Neuronal stem cell (in vitro differentiated cells): ENCODE data around the gene THRAP3.

ENCODE experiments used
- DNase-seq: peaks from one replicate; pipeline ENCODE4 v3.0.0-alpha.2; 2013; ENCODE audit warnings: low spot score
- H2AFZ ChIP-seq: one replicate; pipeline ENCODE4 v1.6.1; 2013; ENCODE audit warnings: mild to moderate bottlenecking, low read length, inconsistent platforms
- H2AK5ac ChIP-seq: 2 replicates; pipeline ENCODE4 v1.6.1; 2013; ENCODE audit warnings: low read depth, mild to moderate bottlenecking, inconsistent platforms, low read length, moderate library complexity, mixed read lengths
- H2BK120ac ChIP-seq: 2 replicates; pipeline ENCODE4 v1.6.1; 2013; ENCODE audit warnings: low read depth, mild to moderate bottlenecking, inconsistent platforms, low read length, moderate library complexity, mixed read lengths
- H2BK12ac ChIP-seq: one replicate; pipeline ENCODE4 v1.6.1; 2013; ENCODE audit warnings: low read length, inconsistent platforms
- H2BK15ac ChIP-seq: 2 replicates; pipeline ENCODE4 v1.6.1; 2013; ENCODE audit warnings: mild to moderate bottlenecking, low read length, inconsistent platforms, mixed read lengths
- H2BK5ac ChIP-seq: one replicate; pipeline ENCODE4 v1.6.1; 2013; ENCODE audit warnings: inconsistent platforms, mild to moderate bottlenecking, low read length, moderate library complexity
- H3K14ac ChIP-seq: one replicate; pipeline ENCODE4 v1.6.1; 2013; ENCODE audit warnings: low read length, inconsistent platforms
- H3K18ac ChIP-seq: 2 replicates; pipeline ENCODE4 v1.6.1; 2013; ENCODE audit warnings: low read length, inconsistent platforms
- H3K23ac ChIP-seq: 2 replicates; pipeline ENCODE4 v1.6.1; 2013; ENCODE audit warnings: low read depth, mild to moderate bottlenecking, mixed read lengths, low read length, inconsistent platforms; ENCODE audit not compliant: poor library complexity
- H3K27ac ChIP-seq: replicated peaks from 3 replicates; pipeline ENCODE4 v1.5.1; 2013; ENCODE audit warnings: low read length, inconsistent platforms
- H3K27me3 ChIP-seq, 3 experiments: 2 replicates each; pipeline ENCODE4 v1.6.1; 2013; ENCODE audit warnings: low read length in 3 of 3, mild to moderate bottlenecking in 2 of 3, inconsistent platforms in 1 of 3, low read depth in 1 of 3, mixed read lengths in 1 of 3, moderate library complexity in 1 of 3; ENCODE audit not compliant: control insufficient read depth in 3 of 3, insufficient read depth in 3 of 3
- H3K36me3 ChIP-seq, 2 donors: replicated peaks in 1 of 2; 2 replicates each; pipeline ENCODE4 v1.6.1; 2013; ENCODE audit warnings: low read length in 2 of 2; ENCODE audit not compliant: control insufficient read depth in 2 of 2, insufficient read depth in 2 of 2
- H3K4ac ChIP-seq: 2 replicates; pipeline ENCODE4 v1.6.1; 2013; ENCODE audit warnings: inconsistent platforms, mild to moderate bottlenecking, low read length, moderate library complexity
- H3K4me1 ChIP-seq, 2 donors: 1 replicate in 1 of 2; 2 replicates in 1 of 2; pipeline ENCODE4 v1.6.1; 2013; ENCODE audit warnings: low read length in 2 of 2, low read depth in 1 of 2; ENCODE audit not compliant: control insufficient read depth in 2 of 2, insufficient read depth in 1 of 2
- H3K4me2 ChIP-seq: one replicate; pipeline ENCODE4 v1.6.1; 2013; ENCODE audit warnings: mild to moderate bottlenecking, low read length, inconsistent platforms; ENCODE audit not compliant: insufficient read depth, poor library complexity, severe bottlenecking
- H3K4me3 ChIP-seq, 2 donors: 2 replicates each; pipeline ENCODE4 v1.5.1; 2013; ENCODE audit warnings: low read length in 2 of 2, mild to moderate bottlenecking in 2 of 2, inconsistent platforms in 1 of 2, moderate library complexity in 1 of 2
- H3K79me1 ChIP-seq: one replicate; pipeline ENCODE4 v1.6.1; 2013; ENCODE audit warnings: low read depth, mild to moderate bottlenecking, inconsistent platforms, low read length, moderate library complexity
- H3K9ac ChIP-seq: one replicate; pipeline ENCODE4 v1.6.1; 2013; ENCODE audit warnings: mild to moderate bottlenecking, low read depth, low read length, inconsistent platforms; ENCODE audit not compliant: poor library complexity
- H3K9me3 ChIP-seq, 2 donors: replicated peaks in 1 of 2; 2 replicates each; pipeline versions ENCODE3 to v1.6.1; 2013; ENCODE audit warnings: low read length in 2 of 2, mild to moderate bottlenecking in 2 of 2, inconsistent platforms in 1 of 2, low read depth in 1 of 2, mixed read lengths in 1 of 2, moderate library complexity in 1 of 2; ENCODE audit not compliant: control insufficient read depth in 2 of 2, insufficient read depth in 1 of 2
- H4K8ac ChIP-seq: one replicate; pipeline ENCODE4 v1.6.1; 2013; ENCODE audit warnings: low read depth, mild to moderate bottlenecking, inconsistent platforms, low read length, moderate library complexity
- H4K91ac ChIP-seq: one replicate; pipeline ENCODE4 v1.6.1; 2013; ENCODE audit warnings: low read length, low read depth, mild to moderate bottlenecking, inconsistent platforms; ENCODE audit not compliant: poor library complexity
- WGBS, 2 donors: extraction: QIAGEN DNeasy Blood & Tissue Kit; methylation state at CpG; one replicate each; pipeline ENCODE4 v1.1.7; 2013; ENCODE audit warnings: missing lambda C conversion rate in 2 of 2, mixed read lengths in 1 of 2; ENCODE audit not compliant: insufficient read length in 2 of 2, insufficient replicate concordance in 1 of 2; ENCODE audit errors: extremely low coverage in 2 of 2; 5-methylcytosine and 5-hydroxymethylcytosine counted together

THRAP3 gene

DNA sequence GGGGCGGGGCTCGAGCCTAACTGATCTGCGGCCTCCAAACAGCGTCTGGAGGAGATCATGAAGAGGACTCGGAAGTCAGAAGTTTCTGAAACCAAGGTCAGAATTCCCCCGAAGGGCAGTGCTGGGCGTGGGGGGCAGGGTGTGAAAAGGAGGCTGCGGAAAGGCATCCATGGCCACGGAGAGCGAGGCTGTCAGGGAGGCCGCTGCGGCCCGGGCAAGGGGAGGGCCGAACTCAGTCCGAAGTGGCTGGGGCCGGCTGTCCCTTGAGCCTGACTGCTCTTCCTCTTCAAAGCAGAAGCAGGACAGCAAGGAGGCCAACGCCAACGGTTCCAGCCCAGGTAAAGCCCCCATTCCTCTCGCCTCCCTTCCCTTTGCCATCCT lies 45.0 kb upstream of the THRAP3 start:
- no peak overlapping the region for H3K23ac ChIP-seq
- peak overlapping the region; percentile 2 for H3K14ac ChIP-seq
- H2AK5ac ChIP-seq, result no peak overlapping the region
- H2BK5ac ChIP-seq, result peak overlapping the region; percentile 39
- peaks cover 0 to 21% of the 10 kb centered on the region in 2 donors for H3K4me1 ChIP-seq
- no peak overlapping the region for H2BK12ac ChIP-seq
- peaks cover 14% of the 10 kb centered on the region for H3K79me1 ChIP-seq
- H3K4me2 ChIP-seq, result no peak overlapping the region
- H3K36me3 ChIP-seq, result peaks cover 47 to 87% of the 10 kb centered on the region in 2 donors
- H4K8ac ChIP-seq, result no peak overlapping the region
- DNase-seq, result no peak
- no peak overlapping the region for H2BK120ac ChIP-seq
- peaks cover 0 to 2% of the 10 kb centered on the region in 2 donors for H3K9me3 ChIP-seq
- H3K18ac ChIP-seq, result peak overlapping the region; percentile 72
- no CpG with 5 or more reads among the region's 19 CpGs for WGBS, 2 donors
- H3K4me3 ChIP-seq, result no peak overlapping the region
- no peak overlapping the region for H4K91ac ChIP-seq
- no peak overlapping the region for H3K4ac ChIP-seq
- no peak overlapping the region for H3K27ac ChIP-seq
- H2BK15ac ChIP-seq, result no peak overlapping the region
- no peaks in the 10 kb centered on the region for H3K27me3 ChIP-seq
- no peak overlapping the region for H2AFZ ChIP-seq
- no peak overlapping the region for H3K9ac ChIP-seq

DNA sequence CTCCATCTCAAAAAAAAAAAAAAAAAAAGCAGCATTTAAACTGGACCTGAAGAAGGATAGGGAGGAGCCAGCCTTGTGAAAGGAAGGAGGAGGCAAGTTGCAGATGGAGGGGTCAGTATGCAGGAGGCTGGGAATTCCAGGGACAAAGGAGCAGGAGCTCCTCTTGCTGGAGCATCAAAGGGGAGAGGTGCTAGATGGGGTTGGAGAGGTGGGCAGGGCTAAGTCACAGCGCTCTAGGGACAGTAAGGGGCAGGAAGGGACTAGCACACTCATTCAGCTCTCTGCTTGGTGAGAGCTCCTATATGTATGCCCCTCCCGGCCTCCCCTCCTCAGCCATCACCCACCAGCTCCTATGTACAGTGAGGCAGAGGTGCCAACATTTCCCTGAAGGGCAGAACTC lies 41.5 kb upstream of the THRAP3 start:
- H2AK5ac ChIP-seq, result no peak overlapping the region
- no peak overlapping the region for H3K9ac ChIP-seq
- H3K4ac ChIP-seq, result no peak overlapping the region
- no peak for DNase-seq
- no peak overlapping the region for H4K91ac ChIP-seq
- no CpG with 5 or more reads among the region's 2 CpGs for WGBS, 2 donors
- no peak overlapping the region for H3K4me2 ChIP-seq
- H3K27ac ChIP-seq, result peak overlapping the region; percentile 23
- no peaks in the 10 kb centered on the region for H3K27me3 ChIP-seq
- no peak overlapping the region for H2AFZ ChIP-seq
- H2BK120ac ChIP-seq, result no peak overlapping the region
- H2BK15ac ChIP-seq, result no peak overlapping the region
- H4K8ac ChIP-seq, result no peak overlapping the region
- no peak overlapping the region for H2BK12ac ChIP-seq
- H3K4me3 ChIP-seq, result no peak overlapping the region
- no peak overlapping the region for H2BK5ac ChIP-seq
- H3K9me3 ChIP-seq, result peaks cover 0 to 2% of the 10 kb centered on the region in 2 donors
- peaks cover 29 to 54% of the 10 kb centered on the region in 2 donors for H3K36me3 ChIP-seq
- peaks cover 5% of the 10 kb centered on the region for H3K79me1 ChIP-seq
- H3K18ac ChIP-seq, result no peak overlapping the region
- H3K4me1 ChIP-seq, result peaks cover 2 to 10% of the 10 kb centered on the region in 2 donors
- no peak overlapping the region for H3K14ac ChIP-seq
- H3K23ac ChIP-seq, result no peak overlapping the region

DNA sequence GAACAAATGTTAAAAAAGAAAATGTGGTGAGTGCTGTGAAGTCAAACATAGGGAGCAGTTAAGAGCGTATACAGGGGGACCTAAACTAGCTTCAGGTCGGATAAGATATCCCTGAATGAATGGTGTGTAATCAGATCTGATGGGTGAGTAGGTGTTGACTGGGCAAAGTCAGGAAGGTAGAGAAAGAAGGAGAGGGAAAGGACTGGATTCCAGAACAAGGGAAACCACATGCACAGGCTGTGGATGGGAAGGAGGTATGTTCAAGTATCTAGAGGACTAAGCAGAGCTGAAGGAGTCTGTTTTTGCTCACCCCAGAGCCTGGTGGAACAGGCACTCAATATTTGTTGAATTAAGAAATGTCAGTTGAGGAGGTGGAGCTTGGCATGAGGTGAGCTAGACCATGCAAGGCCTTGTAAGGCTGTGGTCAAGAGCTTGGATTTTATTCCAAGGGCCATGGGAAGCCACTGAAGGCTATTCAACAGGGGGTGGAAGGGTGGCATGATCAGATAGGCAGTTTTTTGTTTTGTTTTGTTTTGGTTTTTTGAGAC lies 40.9 kb upstream of the THRAP3 start:
- H2BK120ac ChIP-seq, result no peak overlapping the region
- H3K9me3 ChIP-seq, result peaks cover 0 to 2% of the 10 kb centered on the region in 2 donors
- no peak overlapping the region for H3K4me2 ChIP-seq
- H2BK15ac ChIP-seq, result no peak overlapping the region
- no peak overlapping the region for H3K14ac ChIP-seq
- H3K4me1 ChIP-seq, result peaks cover 6 to 9% of the 10 kb centered on the region in 2 donors
- H2AFZ ChIP-seq, result no peak overlapping the region
- peaks cover 27 to 47% of the 10 kb centered on the region in 2 donors for H3K36me3 ChIP-seq
- no peak overlapping the region for H3K9ac ChIP-seq
- no peak overlapping the region for H3K4me3 ChIP-seq
- no peak overlapping the region for H3K4ac ChIP-seq
- no peaks in the 10 kb centered on the region for H3K27me3 ChIP-seq
- H2BK12ac ChIP-seq, result no peak overlapping the region
- no peak for DNase-seq
- H4K91ac ChIP-seq, result no peak overlapping the region
- no peak overlapping the region for H2AK5ac ChIP-seq
- H3K27ac ChIP-seq, result peak overlapping the region; percentile 5
- H3K18ac ChIP-seq, result no peak overlapping the region
- H4K8ac ChIP-seq, result no peak overlapping the region
- peaks cover 4% of the 10 kb centered on the region for H3K79me1 ChIP-seq
- H3K23ac ChIP-seq, result no peak overlapping the region
- WGBS, 2 donors, result no CpG with 5 or more reads among the region's 2 CpGs
- H2BK5ac ChIP-seq, result no peak overlapping the region

DNA sequence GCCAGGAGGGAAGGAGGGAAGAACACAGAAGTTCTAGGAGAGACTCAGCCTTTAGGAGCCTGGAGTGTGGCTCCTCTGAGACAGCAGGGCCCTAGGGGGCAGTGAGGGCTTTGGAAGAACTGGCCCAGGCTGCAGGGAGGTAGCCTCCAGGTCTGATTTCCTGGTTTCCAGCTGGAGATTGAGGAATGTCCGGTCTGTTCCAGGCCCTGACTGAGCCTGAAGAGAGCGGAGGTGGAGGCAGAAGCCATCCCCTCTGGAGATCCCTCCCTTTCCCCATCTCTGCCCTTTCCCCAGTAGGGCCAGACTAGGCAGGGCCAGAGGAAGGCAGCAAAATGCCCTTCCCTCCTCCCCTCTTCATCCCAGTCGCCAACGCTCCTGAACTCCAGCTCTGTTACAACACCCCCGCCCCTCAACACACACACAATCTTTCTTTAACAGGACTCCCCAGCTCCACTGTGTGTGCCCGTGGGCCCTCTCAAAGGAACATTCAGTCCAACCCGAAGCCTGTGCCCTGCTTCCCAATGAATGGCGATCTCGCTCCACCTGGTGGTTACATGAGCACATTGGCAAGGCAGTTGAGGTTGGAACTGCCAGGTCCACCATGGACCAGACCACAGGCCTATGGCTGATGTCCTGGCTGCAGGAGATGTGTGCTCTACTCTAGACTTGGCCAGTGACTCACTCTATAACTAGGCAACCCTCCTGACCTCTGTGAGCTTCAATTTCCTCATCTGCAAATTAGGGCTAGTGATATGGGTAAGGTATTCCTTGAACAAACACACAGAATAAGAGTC lies 36.2 kb upstream of the THRAP3 start:
- H3K9ac ChIP-seq, result no peak overlapping the region
- H2BK15ac ChIP-seq, result peak overlapping the region; percentile 35
- H3K4me1 ChIP-seq, result peaks cover 3 to 6% of the 10 kb centered on the region in 2 donors
- no peak overlapping the region for H2BK120ac ChIP-seq
- H2BK5ac ChIP-seq, result no peak overlapping the region
- DNase-seq, result peak; percentile 73
- peak overlapping the region; percentile 38 for H3K27ac ChIP-seq
- H2AK5ac ChIP-seq, result peak overlapping the region; percentile 51
- H3K4me3 ChIP-seq, result no peak overlapping the region
- H3K4ac ChIP-seq, result no peak overlapping the region
- no CpG with 5 or more reads among the region's 9 CpGs for WGBS, 2 donors
- H3K23ac ChIP-seq, result peak overlapping the region; percentile 25
- peak overlapping the region; percentile 17 for H3K14ac ChIP-seq
- peak overlapping the region; percentile 87 for H3K18ac ChIP-seq
- H3K4me2 ChIP-seq, result peak overlapping the region; percentile 26
- H4K8ac ChIP-seq, result no peak overlapping the region
- no peak overlapping the region for H4K91ac ChIP-seq
- no peaks in the 10 kb centered on the region for H3K9me3 ChIP-seq
- H2AFZ ChIP-seq, result peak overlapping the region; percentile 80
- no peaks in the 10 kb centered on the region for H3K79me1 ChIP-seq
- H3K27me3 ChIP-seq, result no peaks in the 10 kb centered on the region
- peak overlapping the region; percentile 36 for H2BK12ac ChIP-seq
- peaks cover 1 to 6% of the 10 kb centered on the region in 2 donors for H3K36me3 ChIP-seq
